Smooth muscle cell (in vitro differentiated cells): ENCODE measurements around the gene UGCG. TPM values are rescaled to one million over a fixed set of nuclear protein-coding genes. Genes with fewer than 3 reads are reported as not detected.

Experiments
- DNase-seq: peaks from one replicate; lab custom pipeline; 2025; ENCODE audit not compliant: unreplicated experiment; lab: John Stamatoyannopoulos, UW
- H2AFZ ChIP-seq: fragments of 200-600 bp; sonication (generic); 2 replicates; pipeline ENCODE4 v1.6.0; 2016; ENCODE audit warnings: antibody characterized with exemption, low read depth, mild to moderate bottlenecking
- H3F3A ChIP-seq: fragments of 200-600 bp; sonication (generic); 2 replicates; pipeline ENCODE4 v1.6.0; 2017; ENCODE audit warnings: antibody characterized with exemption, low read depth
- H3K27ac ChIP-seq: fragments of 200-600 bp; sonication (generic); 2 replicates; pipeline ENCODE4 v1.5.1; 2016; ENCODE audit warnings: low read depth, mild to moderate bottlenecking
- H3K27me3 ChIP-seq: fragments of 200-600 bp; sonication (generic); 2 replicates; pipeline ENCODE4 v1.6.1; 2016; ENCODE audit warnings: low read depth, mild to moderate bottlenecking
- H3K36me3 ChIP-seq: fragments of 200-600 bp; sonication (generic); 2 replicates; pipeline ENCODE4 v1.5.1; 2016; ENCODE audit warnings: low read depth
- H3K4me1 ChIP-seq: fragments of 200-600 bp; sonication (generic); 2 replicates; pipeline ENCODE4 v1.5.1; 2016; ENCODE audit warnings: low read depth
- H3K4me2 ChIP-seq: fragments of 200-600 bp; sonication (generic); 2 replicates; pipeline ENCODE4 v1.6.0; 2016; ENCODE audit warnings: mild to moderate bottlenecking
- H3K4me3 ChIP-seq: fragments of 200-600 bp; sonication (generic); 2 replicates; pipeline ENCODE4 v1.5.1; 2016; ENCODE audit warnings: mild to moderate bottlenecking
- H3K79me2 ChIP-seq: fragments of 200-600 bp; sonication (generic); 2 replicates; pipeline ENCODE4 v1.6.0; 2016; ENCODE audit warnings: low read depth, mild to moderate bottlenecking
- H3K9ac ChIP-seq: fragments of 200-600 bp; sonication (generic); 2 replicates; pipeline ENCODE4 v1.6.0; 2016; ENCODE audit warnings: low read depth
- H3K9me3 ChIP-seq: fragments of 200-600 bp; sonication (generic); replicated peaks from 2 replicates; pipeline ENCODE4 v1.5.1; 2016; ENCODE audit warnings: low read depth
- H4K20me1 ChIP-seq: fragments of 200-600 bp; sonication (generic); 2 replicates; pipeline ENCODE4 v1.6.0; 2016; ENCODE audit warnings: low read depth
- WGBS: methylation state at CpG from one replicate; pipeline ENCODE4 v1.1.7; 2016; ENCODE audit warnings: low lambda C conversion rate; 5-methylcytosine and 5-hydroxymethylcytosine counted together
- polyA plus RNA-seq: library from polyadenylated mRNA; unstranded; fragments of >200 nt; fragmentation: Nextera tagmentation; extraction: Ambion mirVana; gene quantifications from 2 replicates; pipeline ENCODE4 v1.2.1, GENCODE V29; 2016
- total RNA-seq: library from RNA; depleted of rRNA; stranded (reverse); fragments of >200 nt; gene quantifications from 2 replicates; pipeline ENCODE4 v1.2.3, GENCODE V29; 2014
- TF ChIP-seq, protein P1 (sequence below): fragments of 200-600 bp; sonication (generic); IDR thresholded peaks from 2 replicates; pipeline ENCODE4 v1.5.1; 2017; ENCODE audit warnings: borderline replicate concordance, mild to moderate bottlenecking, antibody characterized with exemption; ENCODE audit not compliant: insufficient read depth, poor library complexity, severe bottlenecking

The UGCG gene
- total and polyA plus RNA-seq, 2 experiments from 2014 or later: 21.3 to 34.0 TPM

DNA sequence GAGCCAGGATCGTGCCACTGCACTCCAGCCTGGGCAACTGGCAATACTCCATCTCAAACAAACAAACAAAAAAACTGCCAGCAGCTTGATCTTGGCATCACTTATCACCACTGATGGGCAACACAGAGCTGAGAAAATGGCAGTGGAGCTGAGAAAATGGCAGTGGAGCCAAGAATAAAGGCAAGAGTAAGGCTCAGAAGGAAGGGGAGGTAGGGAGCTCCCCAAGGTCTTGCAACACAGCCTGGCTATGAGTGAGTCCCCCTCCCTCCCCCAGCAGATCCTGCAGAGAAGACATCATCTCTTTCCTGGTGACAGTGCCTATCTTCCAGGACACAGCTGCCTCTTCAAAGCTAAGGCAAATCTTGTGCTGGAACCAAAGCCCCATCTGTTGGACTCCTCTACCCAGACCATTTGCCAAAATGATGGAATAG, 70.3 kb downstream of the UGCG start:
- Histone ChIP-seq H3F3A (peaks cover 5% of the 10 kb centered on the region), H3K27ac (no peak overlapping the region), H3K4me3 (no peak overlapping the region), H4K20me1 (no peaks in the 10 kb centered on the region), H3K9me3 (no peaks in the 10 kb centered on the region), H3K9ac (no peak overlapping the region), H3K4me2 (no peak overlapping the region), H3K4me1 (peaks cover 5% of the 10 kb centered on the region), H3K79me2 (no peaks in the 10 kb centered on the region), H3K27me3 (no peaks in the 10 kb centered on the region), H2AFZ (no peak overlapping the region), H3K36me3 (no peaks in the 10 kb centered on the region)
- WGBS: 100% methylated on average over 1 of the region's 1 CpG
- DNase-seq: no peak
- TF ChIP-seq, protein P1, sequence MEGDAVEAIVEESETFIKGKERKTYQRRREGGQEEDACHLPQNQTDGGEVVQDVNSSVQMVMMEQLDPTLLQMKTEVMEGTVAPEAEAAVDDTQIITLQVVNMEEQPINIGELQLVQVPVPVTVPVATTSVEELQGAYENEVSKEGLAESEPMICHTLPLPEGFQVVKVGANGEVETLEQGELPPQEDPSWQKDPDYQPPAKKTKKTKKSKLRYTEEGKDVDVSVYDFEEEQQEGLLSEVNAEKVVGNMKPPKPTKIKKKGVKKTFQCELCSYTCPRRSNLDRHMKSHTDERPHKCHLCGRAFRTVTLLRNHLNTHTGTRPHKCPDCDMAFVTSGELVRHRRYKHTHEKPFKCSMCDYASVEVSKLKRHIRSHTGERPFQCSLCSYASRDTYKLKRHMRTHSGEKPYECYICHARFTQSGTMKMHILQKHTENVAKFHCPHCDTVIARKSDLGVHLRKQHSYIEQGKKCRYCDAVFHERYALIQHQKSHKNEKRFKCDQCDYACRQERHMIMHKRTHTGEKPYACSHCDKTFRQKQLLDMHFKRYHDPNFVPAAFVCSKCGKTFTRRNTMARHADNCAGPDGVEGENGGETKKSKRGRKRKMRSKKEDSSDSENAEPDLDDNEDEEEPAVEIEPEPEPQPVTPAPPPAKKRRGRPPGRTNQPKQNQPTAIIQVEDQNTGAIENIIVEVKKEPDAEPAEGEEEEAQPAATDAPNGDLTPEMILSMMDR: no peak

DNA sequence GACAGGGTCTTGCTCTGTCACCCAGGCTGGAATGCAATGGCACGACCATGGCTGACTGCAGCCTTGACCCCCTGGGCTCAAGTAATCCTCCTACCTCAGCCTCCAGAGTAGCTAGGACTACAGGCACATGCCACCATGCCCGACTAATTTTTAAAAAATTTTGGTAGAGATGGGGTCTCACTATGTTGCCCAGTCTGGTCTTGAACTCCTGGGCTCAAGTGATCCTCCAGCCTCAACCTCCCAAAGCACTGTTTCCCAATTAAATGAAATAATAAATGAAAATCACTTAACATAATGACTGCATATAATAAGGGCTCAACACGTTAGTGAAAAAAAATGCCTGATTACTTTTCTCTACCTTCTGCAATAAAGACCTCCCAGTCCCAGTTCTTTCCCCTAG, 71.0 kb downstream of the UGCG start:
- Histone ChIP-seq H2AFZ (no peak overlapping the region), H3K27ac (no peak overlapping the region), H3K4me1 (peaks cover 5% of the 10 kb centered on the region), H3K36me3 (no peaks in the 10 kb centered on the region), H4K20me1 (no peaks in the 10 kb centered on the region), H3K4me2 (no peak overlapping the region), H3F3A (peaks cover 5% of the 10 kb centered on the region), H3K79me2 (no peaks in the 10 kb centered on the region), H3K9ac (no peak overlapping the region), H3K9me3 (no peaks in the 10 kb centered on the region), H3K27me3 (no peaks in the 10 kb centered on the region), H3K4me3 (no peak overlapping the region)
- 91% methylated on average over 3 of the region's 3 CpGs for WGBS
- no peak for DNase-seq
- TF ChIP-seq, protein P1: no peak

DNA sequence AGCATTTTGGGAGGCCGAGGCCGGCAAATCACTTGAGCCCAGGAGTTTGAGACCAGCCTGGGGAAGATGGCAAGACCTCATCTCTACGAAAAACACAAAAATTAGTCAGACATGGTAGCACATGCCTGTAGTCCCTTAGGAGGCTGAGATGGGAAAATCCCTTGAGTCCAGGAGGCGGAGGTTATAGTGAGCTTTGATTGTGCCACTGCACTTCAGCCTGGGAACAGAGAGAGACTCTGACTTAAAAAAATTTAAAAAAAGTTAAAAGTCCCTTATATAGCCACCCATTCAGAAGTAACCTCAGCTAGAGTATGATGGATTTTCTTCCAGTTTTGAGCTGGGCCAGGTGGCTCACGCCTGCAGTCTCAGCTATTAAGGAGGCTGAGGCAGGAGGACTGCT, 72.4 kb downstream of the UGCG start:
- Histone ChIP-seq H3K79me2 (no peaks in the 10 kb centered on the region), H3K36me3 (no peaks in the 10 kb centered on the region), H2AFZ (no peak overlapping the region), H3K9me3 (no peaks in the 10 kb centered on the region), H4K20me1 (no peaks in the 10 kb centered on the region), H3K27ac (no peak overlapping the region), H3F3A (peaks cover 5% of the 10 kb centered on the region), H3K4me2 (no peak overlapping the region), H3K4me1 (peaks cover 5% of the 10 kb centered on the region), H3K4me3 (no peak overlapping the region), H3K27me3 (no peaks in the 10 kb centered on the region), H3K9ac (no peak overlapping the region)
- WGBS: 84% methylated on average over 5 of the region's 5 CpGs
- TF ChIP-seq, protein P1: no peak
- DNase-seq: no peak

DNA sequence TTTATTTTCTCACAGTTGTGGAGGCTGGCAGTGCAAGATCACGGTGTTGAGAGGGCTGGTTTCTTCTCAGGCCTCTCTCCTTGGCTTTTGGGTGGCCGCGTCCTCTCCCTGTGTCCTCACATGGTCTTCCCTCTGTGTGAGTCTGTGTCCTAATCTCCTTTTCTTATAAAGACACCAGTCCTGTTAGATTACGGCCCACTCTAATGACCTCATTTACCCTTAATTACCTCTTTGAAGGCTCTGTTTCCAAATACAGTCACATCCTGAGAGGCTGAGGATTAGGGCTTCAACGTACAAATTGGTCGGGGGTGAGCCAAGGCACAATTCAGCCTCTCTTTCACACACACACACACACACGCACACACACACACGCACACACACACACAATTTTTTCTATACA, 73.0 kb downstream of the UGCG start:
- Histone ChIP-seq H3K9me3 (no peaks in the 10 kb centered on the region), H3K9ac (no peak overlapping the region), H2AFZ (no peak overlapping the region), H3K36me3 (no peaks in the 10 kb centered on the region), H4K20me1 (no peaks in the 10 kb centered on the region), H3F3A (peaks cover 5% of the 10 kb centered on the region), H3K4me3 (no peak overlapping the region), H3K4me2 (no peak overlapping the region), H3K27ac (no peak overlapping the region), H3K79me2 (no peaks in the 10 kb centered on the region), H3K27me3 (no peaks in the 10 kb centered on the region), H3K4me1 (peaks cover 5% of the 10 kb centered on the region)
- 35% methylated on average over 8 of the region's 8 CpGs for WGBS
- DNase-seq: no peak
- TF ChIP-seq, protein P1: no peak
